Amniotic stem cell (primary cell): ENCODE measurements around the gene RNLS.
"Not testable (repeated sequence)": the region's sequence is repeated elsewhere in the genome, so short reads cannot be mapped to it uniquely, and the experiment has no call there.

Experiments
- DNase-seq: peaks from one replicate; lab custom pipeline; 2025; lab: John Stamatoyannopoulos, UW

Gene RNLS

DNA sequence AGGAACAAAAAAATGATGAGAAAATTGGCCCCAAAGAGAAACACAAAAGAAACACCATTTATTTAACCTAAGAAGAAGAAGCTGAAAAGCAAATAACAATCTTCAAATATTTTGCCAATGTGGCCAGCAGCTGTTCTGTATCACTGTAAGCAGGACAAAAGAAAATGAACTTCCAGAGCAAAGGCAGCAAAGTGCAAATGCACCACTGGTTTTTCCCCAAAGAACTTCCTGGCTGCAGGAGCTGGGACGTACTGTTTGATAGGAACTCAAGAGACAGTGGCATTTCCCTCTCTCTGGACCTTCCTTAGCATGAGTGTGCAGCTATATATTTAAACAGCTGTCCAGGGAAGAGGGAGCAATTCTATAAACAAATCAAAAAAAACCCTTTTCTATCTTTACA lies 60.4 kb downstream of the RNLS start:
- no peak for DNase-seq

DNA sequence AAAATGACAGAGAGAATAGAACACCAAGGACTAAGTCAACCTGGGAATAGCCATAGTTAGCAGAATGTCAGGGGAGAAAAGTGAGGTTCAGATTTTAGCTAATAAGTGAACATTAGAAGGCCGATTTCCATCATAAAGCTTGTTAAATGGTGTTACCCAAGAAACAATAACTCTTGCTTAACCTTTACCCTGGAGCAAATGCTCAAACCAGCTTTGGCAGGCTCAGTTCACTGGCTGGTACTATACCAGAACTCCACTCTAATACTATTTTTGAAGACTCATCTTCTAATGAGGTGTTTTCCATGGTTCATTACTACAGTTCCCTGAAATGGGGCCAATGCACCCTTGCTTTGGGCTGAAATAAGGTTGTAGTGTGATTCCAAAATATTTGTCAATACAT lies 61.3 kb downstream of the RNLS start:
- DNase-seq = no peak

DNA sequence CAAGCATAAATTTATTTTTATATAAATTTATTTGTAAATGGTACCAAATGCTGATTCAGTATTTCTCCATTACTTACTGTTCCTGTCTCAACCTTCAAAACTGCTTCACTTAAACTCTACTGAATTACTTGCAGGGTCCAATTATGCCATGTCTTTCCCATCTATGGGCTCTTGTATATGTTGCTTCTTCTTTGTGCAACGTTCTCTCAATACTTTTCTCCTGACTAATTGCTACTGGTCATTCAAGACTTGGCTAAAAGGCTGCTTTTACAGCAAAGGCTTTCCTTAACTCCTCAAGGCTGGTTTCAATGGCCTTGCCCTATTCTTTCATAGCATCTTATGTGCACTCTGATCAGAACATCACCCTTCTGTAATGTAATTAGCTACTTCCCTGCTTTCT lies 67.9 kb downstream of the RNLS start:
- no peak for DNase-seq

DNA sequence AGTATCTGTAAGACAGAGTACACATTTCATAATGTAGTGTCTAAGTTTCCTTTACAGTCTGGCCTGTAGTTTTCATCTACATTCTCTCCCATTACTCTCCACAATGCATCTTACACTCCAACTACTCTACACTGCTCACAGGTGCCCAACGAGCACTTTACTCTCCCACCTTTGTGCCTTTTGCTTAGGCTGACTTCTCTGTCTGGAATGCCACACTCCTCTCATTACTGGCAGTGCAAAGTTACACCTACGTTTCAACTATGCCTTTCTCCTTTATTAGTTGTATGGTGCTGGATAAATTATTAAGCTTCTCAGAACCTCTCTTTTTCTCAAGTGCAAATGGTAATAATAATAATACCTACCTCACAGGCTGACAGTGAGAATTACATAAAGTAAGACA lies 70.5 kb downstream of the RNLS start:
- no peak for DNase-seq

DNA sequence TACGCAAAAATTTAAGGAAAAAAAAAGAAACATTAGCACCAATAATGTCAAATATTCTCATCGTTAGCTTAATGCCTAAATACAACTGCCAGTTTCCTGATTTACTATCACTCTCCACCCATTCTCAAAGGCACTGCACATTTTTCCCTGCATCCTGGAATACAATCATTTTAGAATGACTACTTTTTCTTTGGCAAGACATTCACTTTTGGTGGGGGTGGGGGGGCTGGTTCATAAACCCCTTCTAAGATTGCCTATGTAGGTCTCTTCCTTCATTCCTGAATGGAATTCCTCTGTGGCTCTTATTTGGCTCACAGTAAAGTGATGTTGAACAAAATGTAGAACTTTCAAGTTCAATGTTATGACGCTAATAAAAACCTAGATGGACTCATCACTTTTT lies 74.3 kb downstream of the RNLS start:
- no peak for DNase-seq

DNA sequence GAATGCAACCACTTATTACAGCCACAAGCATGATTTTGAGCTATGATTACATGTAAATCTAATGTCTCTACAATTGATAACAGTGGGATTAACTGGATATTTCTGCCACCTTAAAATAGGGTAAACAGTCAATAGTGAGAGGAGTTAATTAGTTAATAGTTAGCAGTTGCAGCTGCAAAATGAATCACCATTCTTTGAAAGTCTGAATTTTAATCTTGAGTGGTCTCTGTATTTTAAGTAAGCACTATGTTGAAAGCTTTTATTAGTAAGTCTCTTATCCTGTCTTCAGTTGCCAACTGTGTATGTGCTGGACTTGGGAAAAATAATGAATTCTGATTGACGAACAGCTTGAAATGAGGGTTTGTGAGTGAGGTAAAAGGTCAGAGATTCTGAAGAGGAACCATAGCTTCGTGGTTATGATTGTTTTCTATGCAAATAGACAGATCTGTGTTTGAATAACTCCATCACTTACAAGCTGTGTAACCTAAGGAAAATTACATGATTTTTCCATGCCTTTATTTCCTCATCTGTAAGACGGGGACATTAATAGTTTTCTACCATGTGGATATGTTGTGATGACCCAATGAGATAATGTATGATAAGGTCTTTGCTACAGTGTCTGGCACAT lies 75.2 kb downstream of the RNLS start:
- no peak for DNase-seq

DNA sequence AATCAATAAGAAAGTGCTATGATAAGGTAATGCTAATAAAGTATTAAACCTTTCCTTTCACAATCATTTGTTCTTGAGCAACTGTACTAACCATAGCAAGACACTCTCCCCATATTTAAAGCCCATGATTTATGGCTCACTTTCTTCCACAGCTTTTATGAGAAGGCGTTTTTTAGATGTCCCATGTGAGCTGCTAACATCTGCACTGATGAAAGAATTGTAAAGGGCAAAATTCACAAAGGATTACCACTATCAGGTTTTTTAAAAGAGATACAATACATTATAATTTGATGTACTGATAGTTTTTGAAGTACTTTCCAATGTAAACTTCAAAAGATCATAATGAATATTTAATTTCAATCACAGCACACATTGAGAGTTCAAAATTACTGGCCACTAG lies 75.7 kb downstream of the RNLS start:
- DNase-seq = no peak

DNA sequence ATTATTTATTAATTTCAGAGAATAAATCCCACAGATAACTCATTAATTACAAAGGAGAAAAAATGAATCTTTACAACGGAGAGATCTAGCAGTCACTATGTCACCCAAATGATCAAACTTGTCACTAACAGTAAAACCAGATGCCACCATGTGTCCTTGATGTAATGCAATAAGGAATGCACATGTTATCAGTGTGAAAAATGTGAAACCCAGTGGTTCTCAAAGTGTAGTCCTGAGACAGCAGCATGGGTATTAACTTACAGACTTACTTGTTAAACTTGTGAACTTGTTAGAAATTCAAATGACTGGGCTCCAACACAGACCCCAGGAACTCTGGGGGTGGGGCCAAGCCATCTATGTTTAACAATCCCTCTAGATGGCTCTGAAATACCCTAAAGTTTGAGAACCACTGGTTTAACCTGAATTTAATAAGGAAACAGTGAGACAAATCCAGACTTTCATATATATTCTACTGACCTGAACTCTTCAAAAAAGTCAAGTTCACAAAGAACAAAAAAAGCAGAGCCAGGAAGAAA lies 77.4 kb downstream of the RNLS start:
- DNase-seq = no peak

DNA sequence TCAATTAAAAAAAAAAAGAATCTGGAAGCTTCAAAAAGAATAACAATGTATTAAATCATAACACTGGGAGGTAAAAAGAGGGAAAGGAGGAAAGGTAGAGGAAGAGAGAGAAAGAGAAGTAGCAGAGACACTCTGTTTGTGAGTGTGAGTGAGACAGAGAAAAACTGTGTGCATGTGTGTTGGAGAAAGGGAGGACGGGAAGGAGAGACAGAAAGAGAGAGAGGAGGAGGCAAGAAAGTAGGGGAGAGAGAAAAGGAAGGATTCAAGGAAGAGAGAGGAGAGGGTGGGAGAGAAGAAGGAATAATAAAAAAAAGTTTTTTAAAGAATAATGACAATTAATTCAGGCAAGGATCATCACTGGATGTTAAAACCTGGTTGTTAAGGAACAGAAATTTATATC lies 77.9 kb downstream of the RNLS start:
- no peak for DNase-seq

DNA sequence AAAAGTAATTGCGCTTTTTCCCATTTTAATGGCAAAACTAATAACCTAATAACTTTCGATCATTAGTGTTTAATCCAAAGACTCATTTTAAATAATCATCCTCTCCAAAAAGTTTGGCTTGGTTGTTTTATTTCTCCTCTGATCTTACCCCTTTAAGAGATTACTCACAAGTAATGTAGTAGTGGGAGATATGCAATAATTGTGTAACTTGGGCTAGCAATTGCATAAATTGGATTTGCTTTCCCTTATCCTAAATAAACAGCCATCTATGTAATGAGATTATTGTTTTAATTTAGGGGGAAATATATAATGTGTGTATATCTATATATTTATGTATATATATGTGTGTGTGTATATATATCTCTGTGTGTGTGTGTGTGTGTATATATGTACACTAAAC lies 82.5 kb downstream of the RNLS start:
- DNase-seq = no peak

DNA sequence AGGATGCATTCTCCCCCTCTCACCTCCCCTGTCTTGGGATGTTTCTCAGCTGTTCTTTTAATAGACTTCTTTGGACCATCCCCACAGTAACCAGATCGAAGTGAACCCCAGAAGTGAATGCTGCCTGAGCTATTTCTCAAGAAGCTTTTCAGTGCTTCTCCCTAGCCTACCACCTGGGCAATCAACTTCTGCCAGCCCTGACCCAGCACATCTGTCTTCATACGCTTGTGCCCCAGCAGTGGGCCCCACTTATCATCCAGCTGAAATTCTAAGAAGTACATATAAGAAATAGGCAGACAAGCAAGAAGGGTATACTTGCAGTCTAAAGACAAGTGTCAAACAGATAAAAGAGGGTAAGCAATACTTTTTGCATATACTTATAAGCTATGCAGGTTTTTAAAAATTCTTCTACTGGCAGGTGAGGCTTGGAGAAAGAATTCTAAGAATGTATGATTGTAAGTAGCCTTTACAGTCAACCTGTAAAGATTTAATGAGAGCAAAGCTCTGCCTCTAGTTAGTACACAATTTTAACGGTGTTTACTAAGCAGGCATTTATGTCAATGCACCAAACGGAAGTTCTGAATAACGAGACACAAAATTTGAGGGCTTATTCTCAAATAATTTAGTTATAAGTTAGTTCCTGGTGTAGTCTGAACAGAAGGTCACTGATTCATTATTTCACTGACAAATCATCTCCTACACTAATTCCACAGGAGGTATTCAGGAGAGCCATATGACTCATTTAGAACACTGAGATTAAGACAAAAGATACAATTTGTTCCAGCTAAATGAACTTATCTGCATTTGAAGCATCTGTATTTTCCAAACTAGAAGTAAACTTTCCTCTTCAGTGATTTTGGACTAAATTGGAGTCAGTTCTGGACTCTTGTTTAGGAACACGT lies 83.3 kb downstream of the RNLS start:
- DNase-seq = no peak

DNA sequence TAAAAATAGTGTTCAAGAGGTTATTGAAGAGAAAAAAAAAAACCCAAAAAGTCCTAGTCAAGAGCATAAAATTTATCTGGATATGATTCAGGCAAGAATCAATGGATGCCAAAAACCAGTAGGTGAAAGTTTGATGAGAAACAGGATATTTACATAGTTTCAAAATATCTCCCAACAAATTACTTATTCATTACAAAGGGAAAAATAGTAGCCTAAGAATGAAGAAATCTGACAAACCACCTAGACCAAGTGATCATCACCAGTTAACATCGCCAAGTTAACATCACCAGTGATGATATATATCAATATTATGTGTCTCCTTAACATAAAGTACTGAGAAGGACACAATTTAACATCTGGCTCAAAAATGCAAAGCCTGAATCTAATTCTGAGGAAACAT lies 85.2 kb downstream of the RNLS start:
- no peak for DNase-seq

DNA sequence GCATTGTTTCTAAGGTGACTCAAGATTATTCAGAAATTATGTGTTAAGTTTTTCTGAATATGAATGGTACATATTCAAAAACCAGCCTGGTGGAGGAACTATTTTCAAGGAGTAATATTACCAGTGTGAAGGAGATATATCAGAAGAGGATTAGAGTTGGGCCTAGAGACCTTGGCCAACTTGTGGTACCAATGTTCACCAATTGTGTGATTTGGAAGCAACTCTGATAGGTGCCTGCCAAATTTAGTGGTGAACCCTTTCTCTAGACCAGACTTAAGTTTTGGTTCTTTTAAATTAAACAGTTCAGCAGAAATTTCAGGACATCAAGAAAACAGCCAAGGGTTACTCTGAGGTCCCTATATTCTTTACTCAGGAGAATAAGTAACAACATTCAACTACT lies 88.6 kb downstream of the RNLS start:
- DNase-seq = no peak

DNA sequence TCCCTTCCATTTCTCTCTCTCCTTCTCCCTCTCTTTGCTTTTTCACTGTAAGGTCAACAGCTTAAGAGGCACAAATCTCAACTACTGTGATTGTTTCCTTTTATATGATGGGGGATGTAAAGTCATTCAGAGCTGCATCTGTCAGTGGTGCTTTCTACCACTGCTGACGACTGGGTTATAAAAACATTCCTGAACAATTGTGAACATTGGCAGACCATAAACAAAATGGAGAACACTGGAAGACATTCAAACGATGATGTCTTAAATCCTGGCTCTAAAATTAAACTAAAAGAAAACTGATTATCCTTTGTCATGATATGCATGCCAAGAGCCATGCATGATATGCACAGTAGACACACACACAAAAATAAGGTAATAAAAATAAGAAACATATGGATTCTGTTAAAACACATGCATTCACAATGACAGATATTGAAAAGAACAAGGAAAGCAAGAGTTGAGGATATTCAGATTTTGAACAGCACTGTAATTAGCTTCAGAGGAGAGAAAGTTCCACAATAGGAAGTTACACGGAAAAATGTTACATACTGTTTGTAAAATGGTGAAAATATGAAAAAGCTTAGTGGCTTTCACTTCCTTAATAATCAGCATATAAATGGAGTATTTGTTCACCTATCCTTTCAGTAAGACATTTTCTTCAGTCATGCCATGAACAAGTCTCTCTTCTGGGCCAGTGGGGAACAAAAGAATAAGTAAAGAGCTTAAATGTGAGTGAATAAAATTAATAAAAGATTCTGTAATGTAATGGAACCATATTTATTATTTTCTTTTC lies 89.2 kb downstream of the RNLS start:
- DNase-seq = no peak

DNA sequence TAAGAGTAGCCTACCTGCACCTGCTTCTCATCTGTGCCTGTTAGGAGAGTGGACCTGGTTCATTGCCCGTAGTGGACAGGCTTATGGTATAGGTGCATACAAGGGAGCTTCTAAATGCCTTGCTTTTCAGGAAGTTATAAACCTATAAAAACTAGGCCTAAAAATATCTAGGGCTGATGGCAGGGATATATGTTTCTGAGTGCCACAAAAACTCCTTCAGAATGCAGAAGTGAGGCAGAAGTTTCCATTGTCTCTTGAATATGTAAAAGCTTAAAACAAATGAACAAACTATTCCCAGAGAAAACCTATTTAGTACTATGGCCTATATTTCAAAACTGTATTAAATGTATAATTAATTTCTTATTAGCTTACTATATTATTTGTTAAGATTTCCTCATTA lies 91.8 kb downstream of the RNLS start:
- no peak for DNase-seq

DNA sequence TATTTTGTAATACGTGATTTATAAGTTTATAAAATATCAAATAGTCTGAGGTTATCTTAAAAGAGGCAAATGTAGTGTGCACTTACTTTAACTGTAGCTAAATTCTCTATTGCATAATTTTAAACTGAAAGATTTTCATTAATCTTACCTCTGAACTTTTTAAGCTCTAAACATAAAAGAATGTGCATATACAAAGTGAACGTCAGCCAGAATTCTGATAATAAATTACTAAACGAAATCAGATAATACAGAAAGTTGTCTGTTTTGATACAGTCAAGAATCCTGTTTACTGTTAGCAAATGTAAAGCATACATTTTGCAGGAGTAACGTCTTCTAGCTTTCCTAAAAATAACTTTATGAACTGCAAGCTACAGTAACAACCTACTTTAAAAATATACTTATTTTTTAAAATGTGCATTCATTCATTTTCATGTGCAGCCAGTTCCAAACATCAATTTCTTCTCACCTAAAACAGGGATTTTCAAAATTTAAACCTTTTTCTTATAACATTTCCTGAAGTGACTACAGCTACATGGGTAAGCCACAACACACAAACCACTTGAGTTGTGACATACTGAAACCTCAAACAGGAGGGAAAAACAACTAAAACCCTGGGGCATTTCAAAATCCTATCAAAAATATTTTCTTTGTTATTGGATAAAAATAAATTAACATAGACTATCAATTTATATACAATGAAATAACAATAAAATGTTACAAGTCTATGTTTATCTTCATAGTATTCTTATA lies 92.7 kb downstream of the RNLS start:
- DNase-seq = no peak

DNA sequence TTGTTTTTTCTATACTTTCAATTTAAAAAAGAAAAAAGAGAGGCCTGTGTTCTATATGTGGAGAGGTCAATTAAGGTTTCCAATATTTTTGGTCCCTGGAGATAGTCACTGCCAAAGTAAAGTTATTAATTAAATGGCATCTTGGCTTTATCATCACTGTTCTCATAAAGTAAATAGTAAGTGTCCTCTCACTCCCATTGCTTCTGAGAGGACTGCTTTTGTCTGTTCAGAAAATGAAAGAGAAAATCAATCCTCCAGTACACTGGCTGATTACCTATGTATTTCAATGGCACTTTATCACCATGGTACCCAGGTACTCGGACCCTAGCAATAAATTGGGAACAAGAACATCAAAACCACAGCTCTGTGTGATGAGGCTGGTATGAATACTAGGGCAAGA lies 94.0 kb downstream of the RNLS start:
- DNase-seq = no peak

DNA sequence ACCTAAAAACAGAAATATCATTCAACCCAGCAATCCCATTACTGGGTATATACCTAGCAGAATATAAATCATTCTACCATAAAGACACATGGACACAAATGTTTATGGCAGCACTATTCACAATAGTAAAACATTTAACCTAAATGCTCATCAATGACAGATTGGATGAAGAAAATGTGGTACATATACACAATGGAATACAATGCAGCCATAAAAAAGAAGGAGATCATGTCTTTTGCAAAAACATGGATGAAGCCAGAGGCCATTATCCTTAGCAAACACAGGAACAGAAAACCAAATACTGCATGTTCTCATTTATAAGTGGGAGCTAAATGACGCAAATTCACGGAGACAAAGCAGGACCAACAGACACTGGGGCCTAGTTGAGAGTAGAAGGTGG lies 96.3 kb downstream of the RNLS start:
- not testable (repeated sequence) for DNase-seq

DNA sequence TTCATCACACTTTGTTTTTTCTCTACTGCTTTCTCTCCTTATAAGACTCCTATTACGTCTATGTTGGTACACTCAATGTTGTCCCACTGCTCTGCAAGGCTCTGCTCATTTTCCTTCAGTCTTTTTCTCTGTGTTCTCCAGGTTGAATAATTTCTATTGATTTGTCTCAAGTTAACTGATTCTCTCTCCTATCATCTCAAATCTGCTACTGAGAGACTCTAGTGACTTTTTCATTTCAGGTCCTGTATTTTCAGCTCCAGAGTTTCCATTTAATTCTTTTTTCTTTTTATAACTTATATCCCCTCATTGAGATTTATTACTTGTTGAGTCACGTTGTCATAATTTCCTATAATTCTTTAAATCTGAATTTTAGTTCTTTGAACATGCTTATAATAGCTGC lies 100.9 kb downstream of the RNLS start:
- DNase-seq = no peak

DNA sequence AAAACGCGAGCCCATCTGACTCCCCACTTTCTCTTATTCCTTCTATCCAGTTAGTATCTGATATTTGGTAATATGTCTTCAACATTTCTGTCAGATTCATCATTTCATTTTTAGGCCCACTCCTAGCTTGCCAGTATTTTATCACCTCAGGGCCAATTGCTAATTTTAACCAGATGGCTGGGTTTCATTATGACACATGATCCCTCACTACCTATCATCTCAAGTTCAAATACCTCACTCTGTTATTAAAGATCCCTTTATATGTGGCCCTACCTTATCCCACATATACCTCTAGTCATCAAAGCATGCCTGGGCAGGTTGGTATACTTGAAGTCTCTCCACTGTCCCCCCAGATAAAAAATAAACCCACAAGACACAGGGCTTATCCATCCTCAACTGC lies 104.9 kb downstream of the RNLS start:
- no peak for DNase-seq

DNA sequence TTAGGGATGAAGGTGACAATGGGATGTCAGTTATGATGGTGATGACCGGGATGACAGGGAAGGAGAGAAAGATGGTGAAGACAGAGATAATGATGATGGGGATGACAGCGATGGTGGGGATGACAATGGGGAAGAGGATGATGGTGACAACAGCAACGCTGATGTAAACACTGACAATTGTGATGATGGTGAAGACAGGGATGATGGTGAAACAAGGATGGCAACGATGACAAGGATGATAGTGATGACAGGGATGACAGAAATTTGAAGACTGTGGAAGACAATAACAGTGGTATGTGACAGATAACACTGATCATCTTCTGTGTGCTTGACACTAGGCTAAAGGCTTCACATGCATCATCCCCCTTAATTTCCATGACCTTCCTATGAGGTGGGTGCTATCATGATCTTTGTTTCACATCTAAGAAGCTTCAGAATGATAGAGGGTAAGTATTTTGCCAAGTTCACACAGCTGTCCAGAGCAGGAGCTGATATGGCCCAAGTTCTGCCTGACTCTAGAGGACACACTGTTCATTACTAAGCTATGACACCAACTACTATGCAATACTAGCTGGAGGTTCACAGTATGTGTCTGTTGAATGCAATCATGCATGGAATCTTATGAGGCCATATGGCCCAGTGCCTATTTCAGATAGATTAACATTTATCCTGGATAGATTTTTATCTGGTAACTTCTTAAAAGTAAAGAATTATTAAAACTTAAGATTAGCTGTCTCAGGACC lies 105.6 kb downstream of the RNLS start:
- DNase-seq = no peak
